DMS53 (cell line): ENCODE measurements around the gene HEYL.
"Not testable (repeated sequence)": the region's sequence is repeated elsewhere in the genome, so short reads cannot be mapped to it uniquely, and the experiment has no call there.

Experiments
- DNase-seq: peaks from one replicate; lab custom pipeline; 2025; lab: John Stamatoyannopoulos, UW

HEYL gene

GRCh38 chr1:39635871-39636210, 3.6 kb downstream of the HEYL start:
- DNase-seq = no peak

- DNase-seq = no peak
These were observed 4.1 kb downstream of the HEYL start for GRCh38 chr1:39635205-39635870.

GRCh38 chr1:39633422-39633821, 6.0 kb downstream of the HEYL start:
- DNase-seq = no peak

GRCh38 chr1:39632682-39633417, 6.6 kb downstream of the HEYL start:
- peak; percentile 86 for DNase-seq

GRCh38 chr1:39632323-39632681, 7.1 kb downstream of the HEYL start:
- DNase-seq = no peak

GRCh38 chr1:39631361-39632322, 7.8 kb downstream of the HEYL start:
- DNase-seq = no peak

GRCh38 chr1:39628807-39629350, 10.6 kb downstream of the HEYL start:
- DNase-seq = no peak

GRCh38 chr1:39626646-39627045, 12.8 kb downstream of the HEYL start:
- no peak for DNase-seq

- no peak for DNase-seq
These were observed 13.8 kb downstream of the HEYL start for GRCh38 chr1:39625462-39626273.

GRCh38 chr1:39625009-39625408, 14.4 kb downstream of the HEYL start:
- DNase-seq = no peak

GRCh38 chr1:39623053-39623452, 16.4 kb downstream of the HEYL start:
- DNase-seq = no peak

GRCh38 chr1:39622427-39622826, 17.0 kb downstream of the HEYL start:
- DNase-seq = no peak

- DNase-seq = no peak
These were observed 18.7 kb downstream of the HEYL start for GRCh38 chr1:39620659-39621165.

- DNase-seq = peak; percentile 19
These were observed 21.9 kb downstream of the HEYL start for GRCh38 chr1:39617488-39618049.

GRCh38 chr1:39615086-39615673, 24.3 kb downstream of the HEYL start:
- peak; percentile 70 for DNase-seq

GRCh38 chr1:39614488-39614887, 25.0 kb downstream of the HEYL start:
- DNase-seq = no peak

GRCh38 chr1:39613250-39613649, 26.2 kb downstream of the HEYL start:
- no peak for DNase-seq

- peak; percentile 71 for DNase-seq
These were observed 29.7 kb downstream of the HEYL start for GRCh38 chr1:39609618-39610331.

GRCh38 chr1:39608921-39609320, 30.5 kb downstream of the HEYL start:
- DNase-seq = no peak

- not testable (repeated sequence) for DNase-seq
These were observed 35.8 kb downstream of the HEYL start for GRCh38 chr1:39603677-39604076.
